DLD1 (cell line): ENCODE results near the gene IGFL1.
"Not testable (repeated sequence)": the region's sequence is repeated elsewhere in the genome, so short reads cannot be mapped to it uniquely, and the experiment has no call there.

Experiments used
- in situ Hi-C: cut with HindIII; loops from 2 replicates; pipeline ENCODE4 v1.10.0; 2017; ENCODE audit warnings: low sequenced_read_pairs

Gene IGFL1

DNA sequence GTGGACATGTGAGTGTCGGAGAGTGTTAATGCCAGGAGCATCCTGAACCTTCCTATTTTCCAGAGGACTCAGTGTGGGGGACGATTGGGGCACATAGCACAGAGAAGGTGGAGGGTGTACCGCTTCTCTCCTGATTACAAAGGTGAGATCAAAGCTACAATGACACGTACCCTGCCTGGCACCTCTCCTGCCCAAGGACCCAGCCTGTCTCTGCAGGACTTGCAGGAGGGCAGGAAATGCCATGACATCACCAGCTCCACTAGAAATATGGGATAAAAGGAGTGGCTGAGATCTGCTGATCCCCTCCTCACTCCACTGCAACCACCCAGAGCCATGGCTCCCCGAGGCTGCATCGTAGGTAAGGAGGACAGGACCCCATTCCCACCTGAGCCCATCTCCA, at the start of gene IGFL1:
Gene IGFL1, plus strand, starts transcription at position 301 of the 400 bp plus-strand sequence. Its CDS starts 33 bp downstream, at position 334.
- in situ Hi-C loops = no loop called here

DNA sequence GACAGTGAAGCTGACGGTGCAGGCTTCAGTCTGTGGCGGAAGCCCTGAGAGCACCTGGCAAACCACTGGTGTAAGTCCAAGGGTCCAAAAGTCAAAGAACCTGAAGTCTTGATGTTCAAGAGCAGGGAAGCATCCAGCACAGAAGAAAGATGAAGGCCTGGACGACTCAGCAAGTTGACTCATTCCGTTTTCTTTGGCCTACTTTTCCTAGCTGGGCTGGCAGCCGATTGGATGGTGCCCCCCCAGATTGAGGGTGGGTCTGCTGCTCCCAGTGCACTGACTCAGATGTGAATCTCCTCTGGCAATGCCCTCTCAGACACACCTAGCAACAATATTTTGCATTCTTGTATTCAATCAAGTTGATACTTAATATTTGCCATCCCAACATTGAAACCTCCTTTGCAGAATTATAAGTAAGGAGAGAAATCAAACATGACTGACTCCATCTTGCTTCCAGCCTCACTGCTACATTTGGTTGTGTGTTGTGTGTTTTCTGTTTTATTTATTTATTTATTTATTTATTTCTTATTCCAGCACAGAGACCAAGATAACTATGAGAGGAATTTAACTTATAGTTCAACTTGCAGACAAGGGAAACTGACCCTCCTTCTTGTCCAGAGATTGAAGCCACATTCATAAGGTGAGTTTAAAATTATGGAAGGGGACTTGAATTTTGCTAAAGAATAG, 48.7 kb upstream of the IGFL1 start:
- in situ Hi-C loops = no loop called here

DNA sequence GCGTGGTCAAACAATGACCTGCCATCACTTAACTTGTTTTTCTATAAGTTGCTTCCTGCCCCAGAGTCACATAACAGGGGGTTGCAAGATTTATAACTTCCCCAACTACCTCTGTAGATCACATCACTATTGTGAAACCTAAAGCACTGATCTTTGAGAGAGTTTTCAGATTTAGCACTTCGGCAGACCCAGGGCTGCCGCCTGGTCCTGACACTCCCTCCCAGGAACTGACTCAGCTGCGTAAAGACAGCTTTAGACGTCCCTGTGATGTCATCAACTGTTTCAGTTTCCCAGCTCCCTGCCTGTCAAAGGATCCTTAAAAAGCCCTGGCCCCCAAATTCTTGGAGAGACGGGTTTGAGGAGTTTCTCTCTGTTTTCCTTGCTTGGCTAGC, 48.2 kb upstream of the IGFL1 start:
- in situ Hi-C loops = no loop called here

DNA sequence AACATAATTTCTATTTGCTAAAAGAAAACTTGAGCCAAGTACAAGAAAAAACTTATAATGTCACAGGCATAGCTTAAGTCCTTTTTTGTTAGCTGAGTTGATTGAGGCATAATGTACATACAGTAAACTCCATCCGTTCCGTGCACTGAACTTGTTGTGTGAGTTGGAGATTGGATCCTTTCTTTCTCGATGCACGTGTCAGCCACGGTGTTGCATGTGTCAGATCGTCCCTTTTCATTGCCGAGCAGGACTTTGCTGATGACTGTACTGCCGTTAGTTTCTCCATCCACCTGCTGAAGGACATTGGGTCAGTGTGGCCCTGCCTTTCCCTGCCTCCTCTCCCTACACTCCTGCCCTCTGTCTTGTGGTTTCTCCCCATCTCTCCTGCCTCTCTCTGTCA, 47.1 kb upstream of the IGFL1 start:
- in situ Hi-C loops = no loop called here

DNA sequence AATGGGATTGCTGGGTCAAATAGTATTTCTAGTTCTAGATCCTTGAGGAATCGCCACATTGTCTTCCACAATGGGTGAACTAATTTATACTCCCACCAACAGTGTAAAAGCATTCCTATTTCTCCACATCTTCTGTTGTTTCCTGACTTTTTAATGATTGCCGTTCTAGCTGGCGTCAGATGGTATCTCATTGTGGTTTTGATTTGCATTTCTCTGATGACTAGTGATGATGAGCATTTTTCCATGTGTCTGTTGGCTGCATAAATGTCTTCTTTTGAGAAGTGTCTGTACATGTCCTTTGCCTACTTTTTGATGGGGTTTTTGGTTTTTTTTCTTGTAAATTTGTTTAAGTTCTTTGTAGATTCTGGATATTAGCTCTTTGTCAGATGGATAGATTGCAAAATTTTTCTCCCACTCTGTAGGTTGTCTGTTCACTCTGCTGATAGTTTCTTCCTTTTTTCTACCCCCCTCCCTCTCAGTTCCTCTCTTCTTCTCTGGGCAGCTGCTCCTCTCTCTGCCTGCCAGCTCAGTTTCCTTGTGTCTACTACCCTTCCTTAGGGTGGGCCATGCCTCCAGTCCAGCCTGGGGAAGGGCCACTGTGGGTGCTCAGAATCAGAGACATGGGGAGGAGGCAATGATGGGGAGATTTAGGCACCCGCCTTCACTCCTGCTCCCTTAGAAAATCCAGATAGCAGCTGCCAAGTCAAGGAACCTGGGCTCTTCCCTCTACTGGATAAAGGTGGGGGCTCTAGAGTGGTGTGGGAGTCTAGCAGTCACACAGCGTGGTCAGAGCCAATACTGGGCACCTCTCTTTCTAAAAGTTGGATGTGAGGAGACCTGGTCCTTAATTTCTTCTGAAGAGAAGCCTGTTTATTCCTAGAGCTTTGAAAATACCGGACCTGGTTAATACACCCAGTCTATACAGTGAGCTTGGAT, 44.5 kb upstream of the IGFL1 start:
- in situ Hi-C loops = not testable (repeated sequence)

DNA sequence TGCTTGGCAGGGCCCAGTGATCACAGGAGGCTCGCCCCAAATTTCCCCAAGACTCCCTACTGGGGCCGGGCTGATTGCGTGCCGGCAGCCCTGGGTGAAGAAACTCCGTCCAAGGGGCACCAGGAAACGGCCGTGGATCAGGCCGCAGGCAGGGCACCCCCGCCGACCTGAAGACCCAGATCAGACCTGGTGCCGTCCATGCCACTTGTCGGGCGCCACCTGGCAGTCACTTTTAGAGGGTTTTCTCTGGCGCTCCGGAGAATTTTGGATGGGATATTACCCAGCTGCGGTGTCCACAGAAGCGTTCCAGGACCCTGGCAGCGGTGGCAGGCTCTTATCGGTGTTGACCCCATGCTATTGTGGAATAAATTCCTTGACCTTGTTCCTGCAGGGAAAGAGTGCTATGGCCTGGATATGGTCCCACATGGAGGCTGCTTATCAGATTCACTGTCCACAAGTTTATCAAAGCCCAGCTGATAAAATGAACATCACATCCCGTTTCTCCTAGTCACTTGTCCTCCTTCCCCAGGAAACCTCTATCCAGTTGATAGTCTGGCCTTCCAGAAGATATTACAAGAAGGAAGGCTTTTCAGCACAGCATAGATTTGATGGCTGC, 43.3 kb upstream of the IGFL1 start:
- in situ Hi-C loops = no loop called here

DNA sequence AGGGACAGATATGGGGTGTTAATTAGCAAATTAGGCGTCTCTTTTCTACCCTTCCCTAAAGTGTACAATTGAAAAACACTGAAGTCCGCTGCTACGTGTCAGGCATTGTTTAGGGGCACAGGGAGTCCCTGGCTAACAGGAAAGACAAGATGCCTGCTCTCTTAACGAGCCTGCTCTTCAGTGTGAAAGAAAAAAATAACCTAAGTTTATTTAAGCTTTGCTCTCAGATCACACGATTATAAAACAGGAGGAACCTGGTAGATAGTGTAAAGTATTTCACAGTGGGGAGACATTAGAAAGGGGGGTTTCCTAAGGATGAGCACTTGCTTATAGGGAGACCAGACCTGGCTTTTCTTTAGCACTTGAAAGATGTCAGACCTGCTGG, 42.8 kb upstream of the IGFL1 start:
- in situ Hi-C loops = no loop called here

DNA sequence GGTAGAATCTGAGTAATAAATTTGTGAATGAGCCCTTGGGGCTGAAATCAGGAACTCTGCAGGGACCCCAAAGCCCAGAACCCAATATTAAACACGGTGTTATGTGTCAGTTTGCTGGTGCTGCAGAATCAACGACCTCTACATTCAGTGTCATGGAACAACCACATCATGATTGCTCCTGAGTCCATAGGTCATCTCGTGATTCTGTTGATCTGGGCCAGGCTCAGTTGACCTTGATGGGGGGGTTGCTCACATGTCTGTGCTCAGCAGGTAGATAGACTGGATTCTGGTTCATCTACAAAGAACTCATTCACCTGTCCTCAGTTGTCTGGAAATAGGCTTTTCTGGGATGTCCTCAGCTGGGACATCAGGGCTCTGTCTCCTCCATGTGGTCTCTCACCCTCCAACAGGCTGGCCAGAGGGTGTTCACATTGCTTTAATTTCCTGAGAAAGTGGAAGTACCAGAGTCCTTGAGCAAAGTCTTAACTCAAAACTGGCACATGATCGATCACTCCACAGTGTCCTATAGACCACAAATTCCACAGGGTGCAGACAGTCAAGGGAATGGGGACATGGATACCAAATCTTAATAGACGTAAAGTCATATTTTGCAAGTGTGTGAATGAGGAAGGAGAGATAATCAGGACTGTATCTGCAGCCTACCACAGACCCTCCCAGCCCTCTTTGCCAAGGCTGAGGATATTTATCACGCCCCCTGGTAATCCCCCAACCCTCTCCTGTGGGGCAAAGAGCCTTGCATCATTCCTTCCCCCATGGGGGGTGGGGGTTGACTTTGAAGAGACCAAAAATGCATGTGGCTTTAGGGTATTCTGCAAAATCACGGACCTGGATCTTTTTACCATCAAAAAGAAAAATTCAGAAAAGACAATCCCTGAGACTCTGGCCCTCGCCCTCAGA, 39.3 kb upstream of the IGFL1 start:
- in situ Hi-C loops = no loop called here

DNA sequence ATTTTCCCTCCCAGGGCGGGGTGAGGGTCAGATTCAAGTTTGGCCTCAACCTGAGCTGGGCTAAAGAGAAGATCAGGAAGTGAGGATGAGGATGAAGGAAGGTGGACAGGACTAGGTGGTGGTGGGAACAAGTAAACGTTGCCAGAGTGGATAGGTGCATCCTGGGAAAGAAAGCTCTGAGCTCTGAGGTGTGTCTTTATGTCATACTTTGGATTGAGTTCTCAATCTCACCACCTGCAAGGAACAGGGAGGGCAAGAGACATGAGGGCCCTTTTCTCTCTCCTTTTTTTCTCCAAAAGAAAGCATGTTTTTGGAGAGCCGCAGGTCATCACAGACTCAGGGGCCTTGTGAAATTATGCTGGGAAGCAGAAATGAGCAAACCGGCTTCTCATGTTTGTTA, 38.2 kb upstream of the IGFL1 start:
- in situ Hi-C loops = no loop called here

DNA sequence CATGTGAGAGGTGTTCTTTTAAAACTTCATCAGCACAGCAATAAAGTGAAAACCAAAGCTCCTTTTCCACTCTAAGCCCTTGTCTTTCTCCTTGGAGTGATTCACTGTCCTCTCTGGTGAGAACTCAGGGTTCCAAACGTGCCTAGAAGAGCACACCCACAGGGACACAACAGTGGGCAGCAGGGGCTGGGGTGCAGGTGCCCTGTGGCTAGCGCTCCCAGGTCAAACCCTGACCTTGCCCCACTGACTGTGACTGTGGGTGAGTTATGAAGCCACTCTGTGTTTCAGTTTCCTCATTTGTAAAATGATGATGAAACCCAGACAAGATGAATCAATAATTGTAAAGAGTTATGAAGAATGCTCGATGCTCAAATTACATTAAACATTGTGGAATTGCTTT, 37.6 kb upstream of the IGFL1 start:
- in situ Hi-C loops = no loop called here

DNA sequence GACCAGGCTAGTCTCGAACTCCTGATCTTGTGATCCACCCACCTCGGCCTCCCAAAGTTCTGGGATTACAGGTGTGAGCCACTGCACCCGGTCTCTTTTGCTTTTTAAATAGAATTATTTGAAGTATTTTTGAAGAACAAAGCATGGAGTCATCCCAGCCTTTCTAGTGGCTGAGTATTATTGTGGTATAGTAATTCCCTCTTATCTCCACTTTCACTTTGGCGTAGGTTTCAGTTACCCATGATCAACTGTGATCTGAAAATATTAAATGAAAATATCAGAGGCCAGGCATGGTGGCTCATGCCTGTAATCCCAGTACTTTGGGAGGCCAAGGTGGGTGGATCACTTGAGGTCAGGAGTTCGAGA, 36.9 kb upstream of the IGFL1 start:
- in situ Hi-C loops = not testable (repeated sequence)

DNA sequence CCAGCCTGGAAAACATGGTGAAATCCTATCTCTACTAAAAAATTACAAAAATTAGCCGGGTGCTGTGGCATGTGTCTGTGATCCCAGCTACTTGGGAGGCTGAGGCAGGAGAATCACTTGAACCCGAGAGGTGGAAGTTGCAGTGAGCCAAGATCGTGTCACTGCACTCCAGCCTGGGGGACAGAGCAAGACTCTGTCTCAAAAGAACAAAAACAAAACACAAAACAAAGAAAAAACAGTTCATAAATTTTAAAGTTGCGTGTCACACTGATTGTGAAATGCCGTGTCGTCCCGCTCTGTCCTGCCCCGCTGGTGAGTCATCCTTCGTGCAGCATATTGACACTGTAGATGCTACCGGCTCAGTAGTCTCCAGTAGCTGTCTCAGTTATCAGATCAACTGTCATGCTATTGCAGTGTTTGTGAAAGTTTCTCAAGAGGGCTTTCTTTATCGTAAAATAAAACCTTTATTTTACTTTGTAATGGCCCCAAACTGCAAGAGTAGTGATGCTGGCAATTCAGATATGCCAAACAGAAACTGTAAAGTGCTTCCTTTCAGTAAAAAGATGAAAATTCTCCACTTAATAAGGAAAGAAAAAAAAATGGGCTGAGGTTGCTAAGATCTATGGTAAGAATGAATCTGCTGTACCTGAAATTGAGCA, 36.4 kb upstream of the IGFL1 start:
- in situ Hi-C loops = no loop called here

DNA sequence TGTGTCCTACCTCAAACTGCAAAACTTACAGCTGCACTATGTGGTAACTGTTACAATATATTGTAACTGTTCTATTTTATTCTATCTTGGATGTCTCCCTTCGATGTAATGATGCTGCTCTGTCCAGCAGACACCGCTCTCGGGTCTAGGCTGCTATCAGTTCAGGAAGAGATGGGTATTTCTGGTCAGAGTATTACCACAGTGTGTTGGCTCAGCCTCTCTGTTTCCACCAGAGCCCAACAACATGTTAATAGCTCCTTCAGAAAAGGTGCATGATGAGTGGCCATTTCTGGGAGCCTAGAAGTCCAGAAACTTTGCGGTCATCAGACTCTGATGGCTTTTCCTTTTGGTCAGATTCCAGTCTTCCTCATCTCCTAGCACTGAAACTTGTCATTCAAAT, 35.9 kb upstream of the IGFL1 start:
- in situ Hi-C loops = no loop called here

DNA sequence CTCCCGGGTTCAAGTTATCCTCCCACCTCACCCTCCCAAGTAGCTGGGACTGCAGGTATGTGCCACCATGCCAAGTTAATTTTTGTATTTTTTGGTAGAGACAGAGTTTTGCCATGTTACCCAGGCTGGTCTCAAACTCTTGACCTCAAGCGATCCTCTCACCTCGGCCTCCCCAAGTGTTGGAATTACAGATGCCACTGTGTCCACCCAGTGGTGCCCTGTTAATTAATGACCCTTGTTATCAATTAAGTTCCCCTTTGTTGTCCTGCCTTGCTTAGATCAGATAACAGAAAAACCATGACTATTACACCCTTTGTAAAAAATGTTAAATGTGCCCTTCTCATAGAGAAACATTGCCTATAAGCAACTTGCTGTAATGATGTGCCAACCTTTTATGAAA, 34.4 kb upstream of the IGFL1 start:
- in situ Hi-C loops = no loop called here

DNA sequence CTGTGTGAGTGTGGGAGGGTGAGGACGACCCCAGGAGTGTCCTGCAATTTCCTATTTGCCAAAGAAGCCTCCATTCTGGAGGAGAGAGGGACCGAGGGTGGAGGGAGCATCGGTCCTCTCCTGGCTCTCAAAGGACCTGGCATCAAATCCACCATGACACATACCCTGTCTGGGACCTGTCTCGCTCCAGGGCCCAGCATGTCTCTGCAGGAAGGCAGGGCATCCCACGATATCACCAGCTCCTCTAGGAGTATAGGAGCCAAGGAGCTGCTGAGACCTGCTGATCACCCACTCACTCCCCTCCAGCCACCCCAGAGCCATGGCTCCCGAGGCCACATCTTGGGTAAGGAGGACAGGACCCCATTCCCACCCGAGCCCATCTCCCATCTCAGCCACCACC, 33.6 kb upstream of the IGFL1 start:
- in situ Hi-C loops = not testable (repeated sequence)

DNA sequence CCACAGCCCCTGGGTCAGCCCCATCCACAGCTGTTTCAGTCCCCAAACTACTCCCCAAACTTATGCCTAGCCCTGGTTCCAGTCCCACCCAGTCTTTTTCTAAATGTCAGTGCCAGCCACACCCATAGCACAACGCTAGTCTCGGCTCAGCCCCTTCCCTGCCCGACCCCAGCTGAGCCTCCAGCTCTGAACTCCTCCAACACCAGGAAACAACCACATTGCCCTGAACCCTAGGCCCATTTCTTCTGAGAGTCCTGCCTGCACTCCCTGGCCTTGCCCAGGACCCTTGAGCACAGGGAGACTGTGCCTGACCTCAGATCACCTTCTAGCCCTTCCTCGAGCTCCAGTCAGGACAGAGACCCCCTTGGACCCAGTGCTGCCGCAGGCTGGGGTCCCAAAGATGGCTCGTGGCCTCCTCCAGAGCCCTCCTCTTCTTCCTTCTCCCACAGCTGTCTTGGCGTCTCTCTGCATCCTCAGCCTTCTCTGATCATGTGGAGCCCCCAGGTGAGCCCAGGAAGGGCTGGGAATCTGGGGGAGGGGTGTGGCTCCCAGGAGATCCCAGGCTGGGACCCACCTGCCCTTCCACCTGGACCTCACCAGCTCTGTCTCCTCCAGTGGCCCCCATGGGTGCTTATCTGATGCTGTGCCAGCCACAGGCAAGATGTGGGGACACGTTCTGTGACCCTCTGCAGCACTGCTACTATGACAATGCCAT, 33.0 kb upstream of the IGFL1 start:
- in situ Hi-C loops = no loop called here

DNA sequence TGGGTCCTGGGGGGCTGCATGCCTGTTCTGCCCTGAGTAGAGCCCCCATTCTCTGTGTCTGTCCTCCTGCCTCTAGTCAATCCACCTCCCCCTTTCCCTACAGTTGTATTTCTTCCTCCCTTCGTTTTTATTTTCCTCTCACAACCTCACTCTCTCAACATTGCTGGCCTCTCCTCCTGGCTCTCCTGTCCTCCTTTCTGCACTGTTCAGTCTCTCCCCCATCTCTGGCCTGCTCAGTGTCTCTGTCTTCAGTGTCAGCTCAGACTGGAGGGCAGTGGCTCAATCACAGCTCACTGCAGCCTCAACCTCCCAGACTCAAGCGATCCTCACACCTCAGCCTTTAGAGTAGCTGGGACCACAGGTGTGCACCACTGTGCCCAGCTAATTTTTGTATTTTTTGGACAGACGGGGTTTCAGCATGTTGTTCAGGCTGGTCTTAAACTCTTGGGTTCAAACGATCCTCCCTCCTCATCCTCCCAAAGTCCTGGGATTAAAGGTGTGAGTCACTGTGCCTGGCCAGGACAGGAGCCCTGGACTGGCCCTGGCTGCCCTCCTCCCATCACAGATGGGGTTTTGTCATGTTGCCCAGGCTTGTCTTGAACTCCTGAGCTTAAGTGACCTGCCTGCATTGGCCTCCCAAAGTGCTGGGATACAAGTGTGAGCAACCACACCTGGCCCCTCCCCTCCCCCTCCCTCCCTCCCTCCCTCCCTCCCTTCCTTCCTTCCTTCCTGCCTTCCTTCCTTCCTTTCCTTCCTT, 32.0 kb upstream of the IGFL1 start:
- in situ Hi-C loops = no loop called here

DNA sequence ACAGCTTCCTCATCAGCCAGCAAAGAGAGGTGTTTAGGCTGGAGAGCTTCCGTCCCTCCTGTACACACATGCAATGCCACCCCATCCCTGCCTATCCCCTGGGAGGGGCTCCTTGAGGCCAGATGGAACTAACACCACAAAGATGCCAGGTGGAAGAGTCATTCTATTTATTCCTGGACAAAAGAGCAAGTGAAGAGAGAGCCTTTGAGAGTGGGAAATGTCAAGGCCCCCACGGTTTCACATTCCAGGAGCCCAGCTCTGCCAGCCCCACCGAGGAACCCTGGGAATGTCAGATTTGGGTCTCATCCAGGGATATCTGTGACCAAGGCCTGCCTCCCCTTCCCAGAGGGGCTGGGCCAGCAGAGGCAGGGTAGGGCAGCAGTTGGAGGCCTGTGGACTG, 30.8 kb upstream of the IGFL1 start:
- in situ Hi-C loops = no loop called here
